G401.6 (cell line): ENCODE data around the gene NCAPD2.

ENCODE experiments used
- FAIRE-seq: peaks from 2 replicates; lab custom pipeline; 2012; peaks lifted over from hg19 to GRCh38; lab: Jason Lieb, UNC

The NCAPD2 gene

DNA sequence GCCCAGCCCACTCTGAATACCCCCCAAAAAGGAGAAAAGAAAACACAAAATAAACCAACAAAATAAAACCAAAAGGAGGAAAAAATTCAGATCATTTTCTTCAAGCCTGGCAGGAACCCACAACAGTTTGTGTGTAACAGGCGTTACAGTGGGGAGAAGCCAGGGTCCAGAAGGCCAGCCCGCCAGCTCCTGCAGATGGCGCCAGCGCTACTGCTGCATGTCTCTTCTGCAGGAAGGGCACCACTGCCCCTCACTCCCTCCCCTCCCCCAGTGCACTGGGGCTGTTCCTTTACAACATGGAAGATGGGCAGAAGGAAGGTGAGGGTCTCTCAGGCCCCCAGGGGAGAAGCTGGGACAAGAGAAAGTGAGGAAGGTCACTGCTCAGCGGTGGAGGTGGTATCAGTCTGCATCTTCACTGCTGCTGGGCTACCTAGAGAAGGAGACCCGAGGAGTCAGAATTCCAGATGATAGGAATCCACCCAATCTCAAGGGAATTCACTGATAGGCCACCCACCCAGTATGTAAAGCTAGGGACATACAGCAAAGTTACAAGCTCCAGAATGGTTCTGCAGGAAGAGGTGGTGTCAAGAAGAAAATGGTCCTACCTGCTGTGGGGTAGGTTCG is 76.5 kb downstream of the NCAPD2 start:
- peak; percentile 28 for FAIRE-seq

DNA sequence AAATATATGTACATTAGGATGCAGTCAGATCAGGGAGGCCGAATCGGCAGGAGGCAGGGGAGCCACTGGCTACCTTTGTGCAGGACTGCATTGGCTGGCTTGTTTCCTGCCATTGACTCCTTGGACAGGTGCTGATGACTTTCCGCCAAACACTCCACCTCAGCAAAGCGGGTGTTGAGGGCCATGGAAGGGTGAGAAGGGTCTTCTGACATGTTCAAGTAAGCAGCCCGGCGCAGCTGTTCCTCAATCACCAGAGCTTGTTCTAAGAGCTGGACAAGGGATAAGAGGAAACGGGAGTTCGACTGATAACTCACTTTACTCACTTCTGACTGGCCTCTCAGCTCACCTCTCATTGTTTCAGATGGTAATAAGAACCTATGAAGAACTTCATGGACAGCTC is 79.1 kb downstream of the NCAPD2 start:
- no peak for FAIRE-seq

DNA sequence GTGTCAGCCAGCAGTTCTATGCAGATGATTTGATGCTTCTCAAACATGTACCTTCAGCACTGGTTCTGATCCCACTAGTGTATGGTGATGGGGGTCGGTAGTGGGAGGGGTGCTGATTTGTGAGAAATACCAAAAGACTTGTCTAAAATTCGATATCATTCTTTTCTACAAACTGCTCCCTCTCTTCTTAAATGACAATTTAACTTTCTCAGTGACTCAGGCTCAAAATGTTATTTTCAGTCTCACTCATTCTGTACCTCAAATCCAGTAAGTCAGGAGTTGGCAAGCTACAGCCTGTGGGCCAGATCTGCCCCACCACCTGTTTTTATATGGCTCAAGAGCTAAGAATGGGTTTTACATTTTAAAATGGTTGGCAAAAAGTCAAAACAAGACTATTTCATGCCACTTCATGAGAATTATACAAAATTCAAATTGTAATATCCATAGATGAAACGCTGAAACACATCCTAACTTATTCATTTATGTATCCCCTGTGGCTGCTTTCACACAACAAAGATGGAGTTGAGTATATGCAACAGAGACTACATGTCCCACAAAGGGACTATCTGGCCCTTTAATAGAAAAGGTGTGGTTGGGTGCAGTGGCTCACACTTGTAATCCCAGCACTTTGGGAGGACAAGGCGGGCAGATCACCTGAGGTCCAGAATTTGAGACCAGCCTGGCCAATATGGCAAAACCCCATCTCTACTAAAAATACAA is 80.8 kb downstream of the NCAPD2 start:
- FAIRE-seq: no peak

- no peak for FAIRE-seq
Observed at GRCh38 chr12:6575648-6576047, 81.7 kb downstream of the NCAPD2 start.
